ENCODE data around the gene PDGFRB. TPM values are rescaled to one million over a fixed set of nuclear protein-coding genes. Genes with fewer than 3 reads are reported as not detected.

Gene PDGFRB
- total RNA-seq, 2 donors from 2014 or later = 8.6 to 18.1 TPM

DNA sequence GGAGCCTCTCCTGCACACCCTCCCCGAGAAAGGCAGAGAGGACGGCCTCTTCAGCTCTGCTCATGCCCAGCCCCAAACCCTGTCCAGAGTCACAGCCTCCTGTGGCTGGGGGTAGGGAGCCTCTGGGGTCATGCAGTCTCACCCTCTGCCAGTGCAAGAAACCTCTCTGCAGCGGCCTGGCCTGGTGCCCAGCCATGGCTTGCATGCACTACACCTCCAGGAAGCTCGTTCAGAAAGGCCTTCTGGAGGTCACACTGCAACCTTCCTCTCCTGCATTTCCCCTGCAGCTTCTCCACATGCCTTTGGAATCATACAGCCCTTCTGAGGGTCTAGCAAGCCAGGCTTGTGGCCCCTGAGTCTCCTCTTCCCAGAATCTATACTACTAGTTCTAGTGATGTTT lies 87.2 kb downstream of the PDGFRB start:
- TF ChIP-seq, protein P1, sequence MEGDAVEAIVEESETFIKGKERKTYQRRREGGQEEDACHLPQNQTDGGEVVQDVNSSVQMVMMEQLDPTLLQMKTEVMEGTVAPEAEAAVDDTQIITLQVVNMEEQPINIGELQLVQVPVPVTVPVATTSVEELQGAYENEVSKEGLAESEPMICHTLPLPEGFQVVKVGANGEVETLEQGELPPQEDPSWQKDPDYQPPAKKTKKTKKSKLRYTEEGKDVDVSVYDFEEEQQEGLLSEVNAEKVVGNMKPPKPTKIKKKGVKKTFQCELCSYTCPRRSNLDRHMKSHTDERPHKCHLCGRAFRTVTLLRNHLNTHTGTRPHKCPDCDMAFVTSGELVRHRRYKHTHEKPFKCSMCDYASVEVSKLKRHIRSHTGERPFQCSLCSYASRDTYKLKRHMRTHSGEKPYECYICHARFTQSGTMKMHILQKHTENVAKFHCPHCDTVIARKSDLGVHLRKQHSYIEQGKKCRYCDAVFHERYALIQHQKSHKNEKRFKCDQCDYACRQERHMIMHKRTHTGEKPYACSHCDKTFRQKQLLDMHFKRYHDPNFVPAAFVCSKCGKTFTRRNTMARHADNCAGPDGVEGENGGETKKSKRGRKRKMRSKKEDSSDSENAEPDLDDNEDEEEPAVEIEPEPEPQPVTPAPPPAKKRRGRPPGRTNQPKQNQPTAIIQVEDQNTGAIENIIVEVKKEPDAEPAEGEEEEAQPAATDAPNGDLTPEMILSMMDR (IDR thresholded peaks at IDR 0.05) = no peak
- intact Hi-C loops (cut with DNase I) = no loop called here

DNA sequence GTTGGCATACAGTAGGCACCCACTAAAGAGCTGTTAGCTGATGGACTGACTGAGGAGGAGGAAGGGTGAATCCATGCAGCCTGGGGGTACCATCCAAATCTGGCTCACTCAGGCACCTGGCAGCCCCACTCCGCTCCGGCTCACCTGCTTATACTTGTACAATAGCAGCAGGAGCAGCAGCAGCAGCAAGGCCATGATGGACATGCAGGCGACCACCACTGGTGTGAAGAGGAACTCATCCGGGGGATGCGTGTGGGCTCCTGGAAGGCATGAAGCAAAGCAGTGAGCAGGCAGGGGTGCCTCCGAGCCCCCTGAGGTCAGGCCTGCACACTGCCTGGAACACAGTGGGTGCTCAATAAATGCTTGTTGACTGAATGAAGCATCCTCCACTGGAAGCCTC lies 87.6 kb downstream of the PDGFRB start:
- TF ChIP-seq, protein P1 (IDR thresholded peaks at IDR 0.05) = no peak
- H3K27me3 ChIP-seq = no peaks in the 10 kb centered on the region
- H3K36me3 ChIP-seq = no peaks in the 10 kb centered on the region
- intact Hi-C loops (cut with DNase I) = no loop called here
- no peak overlapping the region for H3K27ac ChIP-seq
- no peaks in the 10 kb centered on the region for H3K9me3 ChIP-seq
- DNase-seq = no peak
- H3K4me1 ChIP-seq = no peaks in the 10 kb centered on the region
- H3K9ac ChIP-seq (ENCODE audit: low read depth in 2 of 2, low read length in 2 of 2) = no peak overlapping the region
- no peak overlapping the region for H3K4me3 ChIP-seq

More for the DNA sequence above, 87.2 kb downstream of the PDGFRB start:
- H3K9me3 ChIP-seq = no peaks in the 10 kb centered on the region
- H3K4me1 ChIP-seq = no peaks in the 10 kb centered on the region
- no peaks in the 10 kb centered on the region for H3K27me3 ChIP-seq
- H3K9ac ChIP-seq (ENCODE audit: low read depth in 2 of 2, low read length in 2 of 2) = no peak overlapping the region
- H3K4me3 ChIP-seq = no peak overlapping the region
- no peaks in the 10 kb centered on the region for H3K36me3 ChIP-seq
- DNase-seq = no peak
- no peak overlapping the region for H3K27ac ChIP-seq

DNA sequence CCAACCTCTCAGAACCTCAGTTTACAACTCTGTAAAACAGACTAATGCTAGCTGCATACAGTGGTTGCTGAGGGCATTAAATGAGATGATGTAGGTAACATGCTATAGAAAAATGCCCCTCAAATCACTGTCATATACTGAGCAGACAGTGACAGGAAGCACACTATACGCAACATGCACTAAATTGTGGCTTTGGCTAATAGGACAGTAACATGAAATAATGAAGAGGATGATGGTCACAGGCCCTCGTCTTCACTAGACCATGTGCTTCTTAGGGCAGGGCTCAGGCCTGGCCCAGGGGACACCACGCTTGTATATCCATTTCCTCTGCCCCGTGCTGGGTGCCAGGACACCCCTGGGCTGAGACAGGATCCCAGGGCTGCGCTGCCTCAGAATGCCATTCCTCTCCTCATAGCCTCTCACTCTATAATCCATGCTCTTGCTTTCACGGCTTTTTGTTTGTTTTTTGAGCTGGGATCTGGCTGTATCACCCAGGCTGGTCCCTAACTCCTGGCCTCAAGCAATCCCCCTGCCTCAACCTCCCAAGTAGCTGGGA lies 88.2 kb downstream of the PDGFRB start:
- intact Hi-C loops (cut with DNase I) = no loop called here
- Histone ChIP-seq H3K36me3 (no peaks in the 10 kb centered on the region), H3K4me1 (no peaks in the 10 kb centered on the region), H3K9me3 (no peaks in the 10 kb centered on the region), H3K4me3 (no peak overlapping the region), H3K27me3 (no peaks in the 10 kb centered on the region), H3K9ac (ENCODE audit: low read depth in 2 of 2, low read length in 2 of 2) (no peak overlapping the region), H3K27ac (no peak overlapping the region)
- DNase-seq = no peak
- TF ChIP-seq, protein P1 (IDR thresholded peaks at IDR 0.05) = no peak

DNA sequence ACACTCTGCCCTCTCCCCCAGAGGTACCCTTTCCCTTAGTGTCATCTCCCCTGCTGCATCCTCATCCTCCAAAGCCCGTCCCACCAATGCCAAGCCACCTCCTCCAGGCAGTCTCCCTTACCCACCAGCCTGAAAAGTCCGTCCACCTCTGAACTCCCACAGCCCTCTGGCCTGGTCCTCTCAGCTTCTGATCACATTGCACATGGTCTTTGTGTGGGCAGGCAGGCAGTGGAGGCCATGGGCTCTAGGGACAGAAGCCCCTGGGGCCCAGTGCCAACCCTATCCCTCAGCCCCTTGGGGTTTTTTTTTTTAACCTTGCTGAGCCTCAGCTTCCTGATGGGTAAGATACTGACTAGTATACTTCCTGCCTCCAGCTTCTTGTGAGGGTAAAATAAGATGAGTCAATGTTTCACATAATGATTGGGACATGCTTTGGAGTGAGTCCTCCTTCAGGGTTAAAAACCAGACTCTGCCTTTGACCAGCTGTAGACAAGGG lies 88.7 kb downstream of the PDGFRB start:
- intact Hi-C loops (cut with DNase I) = no loop called here
- no peak overlapping the region for H3K9ac ChIP-seq (ENCODE audit: low read depth in 2 of 2, low read length in 2 of 2)
- no peak for DNase-seq
- H3K4me3 ChIP-seq = no peak overlapping the region
- H3K4me1 ChIP-seq = no peaks in the 10 kb centered on the region
- H3K9me3 ChIP-seq = no peaks in the 10 kb centered on the region
- no peaks in the 10 kb centered on the region for H3K36me3 ChIP-seq
- no peaks in the 10 kb centered on the region for H3K27me3 ChIP-seq
- TF ChIP-seq, protein P1 (IDR thresholded peaks at IDR 0.05) = no peak
- H3K27ac ChIP-seq = no peak overlapping the region

DNA sequence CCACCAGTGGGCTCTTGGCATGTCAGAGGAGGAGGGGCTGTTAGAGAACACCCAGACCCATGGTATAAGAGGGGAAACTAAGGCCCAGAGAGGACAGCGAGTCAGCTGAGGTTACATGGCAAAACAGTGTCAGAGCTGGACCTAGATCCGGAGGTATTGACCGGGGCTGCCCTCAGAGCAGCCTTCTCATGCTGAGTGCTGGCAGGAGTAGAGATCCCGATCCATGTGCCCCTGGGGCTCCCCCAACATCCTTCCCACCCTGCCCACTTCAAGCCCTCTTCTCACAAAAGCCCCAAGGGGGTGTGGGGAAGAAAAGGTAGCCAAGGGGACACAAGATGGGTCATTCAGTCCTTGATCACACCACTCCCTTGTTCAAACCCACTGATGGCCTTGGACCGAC lies 89.2 kb downstream of the PDGFRB start:
- Histone ChIP-seq H3K27me3 (no peaks in the 10 kb centered on the region), H3K9ac (ENCODE audit: low read depth in 2 of 2, low read length in 2 of 2) (no peak overlapping the region), H3K4me1 (no peaks in the 10 kb centered on the region), H3K36me3 (no peaks in the 10 kb centered on the region), H3K4me3 (no peak overlapping the region), H3K9me3 (no peaks in the 10 kb centered on the region), H3K27ac (no peak overlapping the region)
- TF ChIP-seq, protein P1 (IDR thresholded peaks at IDR 0.05) = no peak
- DNase-seq = no peak
- intact Hi-C loops (cut with DNase I) = no loop called here
